Activated T-helper 17 cell treated with anti-CD3 and anti-CD28 coated beads, Interleukin-2, amount 50 U/mL, for 72 hours (primary cell): Measurements from ENCODE around the gene BOLA2. TPM values are rescaled to one million over a fixed set of nuclear protein-coding genes. Genes with fewer than 3 reads are reported as not detected.
"Not testable (repeated sequence)": the region's sequence is repeated elsewhere in the genome, so short reads cannot be mapped to it uniquely, and the experiment has no call there.

Source experiments
- ATAC-seq: fragments of 150-1000 bp; cut with Tn5 transposase; replicated peaks from 2 replicates; pipeline ENCODE4 v1.10.0; 2021; ENCODE audit warnings: mild to moderate bottlenecking, moderate library complexity
- H3K27ac Mint-ChIP-seq: one replicate; pipeline ENCODE4 v1.8.0; 2022; ENCODE audit warnings: mixed read lengths
- H3K27me3 Mint-ChIP-seq: one replicate; pipeline ENCODE4 v1.8.0; 2022; ENCODE audit warnings: mixed read lengths
- H3K36me3 Mint-ChIP-seq: one replicate; pipeline ENCODE4 v1.8.0; 2022; ENCODE audit warnings: low read depth, mild to moderate bottlenecking, mixed read lengths
- H3K4me1 Mint-ChIP-seq: one replicate; pipeline ENCODE4 v1.8.0; 2022; ENCODE audit warnings: mixed read lengths
- H3K4me3 Mint-ChIP-seq: one replicate; pipeline ENCODE4 v1.8.0; 2022; ENCODE audit warnings: mild to moderate bottlenecking, mixed read lengths
- H3K9me3 Mint-ChIP-seq: one replicate; pipeline ENCODE4 v1.8.0; 2022; ENCODE audit warnings: mixed read lengths
- total RNA-seq, 2 donors: library from RNA; stranded (reverse); gene quantifications; one replicate each; pipeline ENCODE4 v1.2.3, GENCODE V29; 2022

BOLA2 gene
- 10 to 100 TPM; 19.8 to 25.1 TPM for total RNA-seq

GRCh38 chr16:29454269-29454668 is at the start of gene BOLA2, which contains the start of gene SLX1B:
Gene BOLA2, minus strand, starts transcription at chr16:29454351. Its CDS starts 98 bp downstream, at chr16:29454253.
Gene SLX1B, plus strand, starts transcription at chr16:29454533.
- not testable (repeated sequence) for H3K4me1 Mint-ChIP-seq, H3K4me3 Mint-ChIP-seq, H3K9me3 Mint-ChIP-seq, H3K36me3 Mint-ChIP-seq, H3K27me3 Mint-ChIP-seq, H3K27ac Mint-ChIP-seq
- peak; percentile 92 for ATAC-seq

- H3K27ac Mint-ChIP-seq, ATAC-seq, H3K9me3 Mint-ChIP-seq, H3K27me3 Mint-ChIP-seq, H3K36me3 Mint-ChIP-seq, H3K4me3 Mint-ChIP-seq, H3K4me1 Mint-ChIP-seq: not testable (repeated sequence)
Observed at GRCh38 chr16:29482276-29482675, 28.1 kb upstream of the BOLA2 start.

- H3K27ac Mint-ChIP-seq, H3K27me3 Mint-ChIP-seq, H3K9me3 Mint-ChIP-seq, H3K36me3 Mint-ChIP-seq, H3K4me1 Mint-ChIP-seq, H3K4me3 Mint-ChIP-seq: not testable (repeated sequence)
- ATAC-seq = peak; percentile 75
Observed at GRCh38 chr16:29472065-29472464, 17.9 kb upstream of the BOLA2 start.

DNA sequence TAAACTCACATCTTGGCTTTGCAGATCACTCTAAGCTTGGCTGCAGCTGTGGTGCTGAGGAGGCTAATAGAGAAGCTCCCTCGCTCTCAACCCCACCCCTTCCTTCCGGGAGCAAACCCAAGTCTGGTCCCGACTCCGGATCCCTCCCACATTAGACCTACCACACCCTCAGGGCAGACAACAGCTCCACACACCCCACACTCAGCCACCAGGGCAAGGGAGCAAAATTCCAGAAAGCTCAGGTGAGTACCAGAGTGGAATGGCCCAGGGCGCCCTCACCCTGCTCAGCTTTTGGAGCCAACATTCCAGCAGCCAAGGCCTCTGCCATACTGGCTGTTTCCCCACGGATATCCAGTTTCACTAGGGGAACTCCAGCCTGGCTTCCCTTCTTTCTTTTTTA is 15.5 kb upstream of the BOLA2 start:
- not testable (repeated sequence) for H3K27ac Mint-ChIP-seq

GRCh38 chr16:29467654-29468366 is 13.7 kb upstream of the BOLA2 start:
- H3K27me3 Mint-ChIP-seq, H3K4me3 Mint-ChIP-seq, ATAC-seq, H3K36me3 Mint-ChIP-seq, H3K27ac Mint-ChIP-seq, H3K9me3 Mint-ChIP-seq, H3K4me1 Mint-ChIP-seq: not testable (repeated sequence)

More for the DNA sequence above, 15.5 kb upstream of the BOLA2 start:
- H3K27me3 Mint-ChIP-seq, H3K36me3 Mint-ChIP-seq, H3K9me3 Mint-ChIP-seq, H3K4me1 Mint-ChIP-seq: not testable (repeated sequence)
- ATAC-seq = peak; percentile 58
- peak overlapping the region; percentile 48 for H3K4me3 Mint-ChIP-seq

- peak; percentile 55 for ATAC-seq
- H3K9me3 Mint-ChIP-seq, H3K4me3 Mint-ChIP-seq, H3K27me3 Mint-ChIP-seq, H3K4me1 Mint-ChIP-seq, H3K36me3 Mint-ChIP-seq, H3K27ac Mint-ChIP-seq: not testable (repeated sequence)
Observed at GRCh38 chr16:29466904-29467303, 12.8 kb upstream of the BOLA2 start.

DNA sequence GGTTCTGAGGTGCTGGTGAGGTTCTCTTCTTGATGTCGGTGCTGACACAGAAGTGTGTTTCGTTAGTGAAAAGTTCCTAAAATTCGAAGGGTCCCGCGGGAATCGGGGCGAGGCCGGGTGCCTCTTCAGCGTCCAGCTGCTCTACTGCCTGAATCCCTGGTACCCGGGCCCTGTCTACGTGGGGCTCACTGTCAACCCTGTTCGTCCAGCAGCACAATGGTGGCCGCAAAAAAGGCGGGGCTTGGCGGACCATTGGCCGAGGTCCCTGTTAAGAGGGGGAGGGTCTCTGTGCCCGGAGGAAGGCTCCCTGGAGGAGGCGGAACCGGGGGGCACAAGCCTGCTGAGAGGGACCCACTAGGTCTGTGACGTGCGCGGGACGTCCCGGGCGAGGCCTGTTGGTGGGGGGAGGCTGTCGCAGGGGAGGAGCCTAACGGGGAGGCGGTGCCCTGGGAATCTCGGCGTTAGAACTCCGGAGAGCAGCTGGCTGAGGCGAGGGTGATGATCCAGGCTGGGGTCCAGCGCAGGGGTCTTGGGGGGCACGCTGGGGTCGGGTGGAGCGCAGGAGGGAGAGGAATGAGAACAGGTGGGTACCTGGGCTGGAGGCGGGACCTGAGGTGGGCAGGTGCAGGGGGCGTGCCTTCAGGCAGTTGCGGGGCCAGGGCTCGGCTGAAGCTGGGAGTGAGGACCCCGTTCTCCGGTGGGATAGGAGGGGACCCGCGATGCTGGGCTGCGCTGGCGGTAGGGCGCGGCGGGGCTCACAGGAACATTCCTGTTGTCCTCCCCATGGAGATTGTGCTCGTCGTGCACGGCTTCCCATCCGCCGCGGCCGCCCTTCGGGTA is 12.1 kb upstream of the BOLA2 start:
- H3K36me3 Mint-ChIP-seq, H3K27ac Mint-ChIP-seq, H3K4me1 Mint-ChIP-seq, H3K4me3 Mint-ChIP-seq, H3K9me3 Mint-ChIP-seq, H3K27me3 Mint-ChIP-seq: not testable (repeated sequence)
- peak; percentile 70 for ATAC-seq

DNA sequence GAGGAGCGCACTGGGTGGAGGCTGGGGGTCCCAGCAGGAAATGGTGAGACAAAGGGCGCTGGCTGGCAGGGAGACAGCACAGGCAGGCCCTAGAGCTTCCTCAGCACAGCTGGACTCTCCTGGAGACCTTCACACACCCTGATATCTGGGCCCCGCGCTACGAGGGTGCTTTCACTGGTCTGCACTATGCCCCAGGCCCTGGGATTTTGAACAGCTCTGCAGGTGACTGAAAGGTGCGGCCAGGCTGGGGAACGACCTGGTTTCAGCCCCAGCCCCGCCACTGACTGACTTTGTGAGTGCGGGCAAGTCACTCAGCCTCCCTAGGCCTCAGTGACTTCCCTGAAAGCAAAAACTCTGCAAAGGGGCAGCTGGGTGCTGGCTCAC is 6.5 kb upstream of the BOLA2 start:
- not testable (repeated sequence) for H3K27me3 Mint-ChIP-seq, ATAC-seq

GRCh38 chr16:29459706-29460646 is 5.8 kb upstream of the BOLA2 start, which contains the start of gene SULT1A4:
Gene SULT1A4, plus strand, starts transcription at chr16:29459913. Its CDS starts 1,473 bp downstream, at chr16:29461386.
- H3K9me3 Mint-ChIP-seq, H3K27me3 Mint-ChIP-seq, H3K4me1 Mint-ChIP-seq, H3K27ac Mint-ChIP-seq, H3K36me3 Mint-ChIP-seq, H3K4me3 Mint-ChIP-seq, ATAC-seq: not testable (repeated sequence)

More for the DNA sequence above, 6.5 kb upstream of the BOLA2 start:
- not testable (repeated sequence) for H3K27ac Mint-ChIP-seq, H3K4me1 Mint-ChIP-seq, H3K4me3 Mint-ChIP-seq, H3K9me3 Mint-ChIP-seq, H3K36me3 Mint-ChIP-seq

DNA sequence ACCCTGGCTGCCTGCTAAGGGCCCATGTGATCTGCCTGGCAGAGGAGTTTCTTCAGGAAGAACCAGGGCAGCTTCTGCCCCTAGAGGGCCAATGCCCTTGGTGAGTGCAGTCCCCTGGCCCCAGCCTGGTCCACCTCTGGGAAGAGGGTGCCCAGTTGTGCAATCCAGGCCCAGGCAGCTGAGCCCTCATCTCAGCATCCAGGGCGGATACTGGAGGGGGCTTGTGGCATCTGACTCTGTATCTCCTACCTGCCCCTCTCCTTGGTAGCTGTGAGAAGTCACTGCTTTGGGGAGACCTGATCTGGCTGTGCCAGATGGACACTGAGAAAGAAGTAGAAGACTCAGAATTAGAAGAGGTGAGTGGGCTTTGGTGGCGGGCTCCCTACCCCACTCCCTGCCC is 3.5 kb upstream of the BOLA2 start:
- not testable (repeated sequence) for H3K9me3 Mint-ChIP-seq, H3K27ac Mint-ChIP-seq, H3K4me3 Mint-ChIP-seq, ATAC-seq, H3K27me3 Mint-ChIP-seq, H3K4me1 Mint-ChIP-seq, H3K36me3 Mint-ChIP-seq

DNA sequence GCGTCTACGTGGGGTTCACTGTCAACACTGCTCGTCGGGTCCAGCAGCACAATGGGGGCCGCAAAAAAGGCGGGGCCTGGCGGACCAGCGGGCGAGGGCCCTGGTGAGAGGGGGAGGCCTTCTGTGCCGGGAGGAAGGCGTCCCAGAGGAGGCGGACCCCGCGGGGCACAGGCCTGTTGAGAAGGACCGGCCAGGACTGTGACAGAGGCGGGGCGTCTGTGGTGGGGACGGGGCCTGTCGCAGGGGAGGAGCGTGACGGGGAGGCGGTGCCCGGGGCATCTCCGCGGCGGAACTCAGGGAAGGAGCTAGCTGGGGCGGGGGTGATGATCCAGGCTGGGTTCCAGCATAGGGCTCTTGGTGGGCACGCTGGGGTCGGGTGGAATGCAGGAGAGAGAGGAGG is 677 bp upstream of the BOLA2 start:
- H3K36me3 Mint-ChIP-seq, H3K27me3 Mint-ChIP-seq, H3K4me3 Mint-ChIP-seq, H3K27ac Mint-ChIP-seq, H3K9me3 Mint-ChIP-seq, H3K4me1 Mint-ChIP-seq: not testable (repeated sequence)
- ATAC-seq = peak; percentile 82

- not testable (repeated sequence) for H3K4me3 Mint-ChIP-seq, H3K27me3 Mint-ChIP-seq, H3K4me1 Mint-ChIP-seq, H3K9me3 Mint-ChIP-seq, H3K27ac Mint-ChIP-seq, ATAC-seq, H3K36me3 Mint-ChIP-seq
Observed at GRCh38 chr16:29453754-29454153, 397 bp downstream of the BOLA2 start.

DNA sequence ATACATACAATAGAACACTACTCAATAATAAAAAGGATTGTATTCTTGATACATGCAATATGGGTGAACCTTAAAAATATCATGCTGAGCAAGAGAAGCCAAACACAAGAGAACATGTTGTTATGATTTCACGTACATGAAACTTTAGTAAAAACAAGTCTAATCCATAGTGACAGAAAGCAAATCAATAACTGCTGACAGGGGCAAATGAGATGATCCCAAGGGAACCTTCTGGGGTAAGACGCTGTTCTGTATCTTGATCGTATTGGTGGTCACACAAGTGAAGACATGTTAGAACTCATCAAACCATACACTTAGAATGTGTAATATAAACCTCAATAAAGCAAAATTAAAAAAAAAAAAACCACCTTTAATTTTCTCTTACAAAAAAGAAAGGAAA is 28.8 kb downstream of the BOLA2 start:
- not testable (repeated sequence) for H3K4me3 Mint-ChIP-seq, H3K9me3 Mint-ChIP-seq, H3K4me1 Mint-ChIP-seq, ATAC-seq, H3K27ac Mint-ChIP-seq, H3K27me3 Mint-ChIP-seq
- peaks cover 33% of the 10 kb centered on the region for H3K36me3 Mint-ChIP-seq

- not testable (repeated sequence) for H3K9me3 Mint-ChIP-seq, H3K27ac Mint-ChIP-seq, H3K4me3 Mint-ChIP-seq, H3K27me3 Mint-ChIP-seq, H3K4me1 Mint-ChIP-seq, ATAC-seq
- peaks cover 31% of the 10 kb centered on the region for H3K36me3 Mint-ChIP-seq
Observed at GRCh38 chr16:29423587-29423986, 30.6 kb downstream of the BOLA2 start.
